Activated naive CD4-positive, alpha-beta T cell treated with Interleukin-2 at 50 U/mL for 16 hours (primary cell): ENCODE results near the gene PIAS1.
A peak's percentile ranks its signal among the peaks of the same experiment; 100 is the strongest.
"Not testable (repeated sequence)": the region's sequence is repeated elsewhere in the genome, so short reads cannot be mapped to it uniquely, and the experiment has no call there.

Experiments
- DNase-seq: peaks from one replicate; pipeline ENCODE4 v3.0.0-alpha.2; 2020

Gene PIAS1

DNA sequence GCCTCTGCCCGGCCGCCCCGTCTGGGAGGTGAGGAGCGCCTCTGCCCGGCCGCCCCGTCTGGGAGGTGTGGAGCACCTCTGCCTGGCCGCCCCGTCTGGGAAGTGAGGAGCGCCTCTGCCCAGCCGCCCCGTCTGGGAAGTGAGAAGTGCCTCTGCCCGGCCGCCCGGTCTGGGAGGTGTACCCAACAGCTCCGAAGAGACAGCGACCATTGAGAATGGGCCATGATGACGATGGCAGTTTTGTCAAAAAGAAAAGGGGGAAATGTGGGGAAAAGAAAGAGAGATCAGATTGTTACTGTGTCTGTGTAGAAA is 168.3 kb downstream of the PIAS1 start:
- not testable (repeated sequence) for DNase-seq

DNA sequence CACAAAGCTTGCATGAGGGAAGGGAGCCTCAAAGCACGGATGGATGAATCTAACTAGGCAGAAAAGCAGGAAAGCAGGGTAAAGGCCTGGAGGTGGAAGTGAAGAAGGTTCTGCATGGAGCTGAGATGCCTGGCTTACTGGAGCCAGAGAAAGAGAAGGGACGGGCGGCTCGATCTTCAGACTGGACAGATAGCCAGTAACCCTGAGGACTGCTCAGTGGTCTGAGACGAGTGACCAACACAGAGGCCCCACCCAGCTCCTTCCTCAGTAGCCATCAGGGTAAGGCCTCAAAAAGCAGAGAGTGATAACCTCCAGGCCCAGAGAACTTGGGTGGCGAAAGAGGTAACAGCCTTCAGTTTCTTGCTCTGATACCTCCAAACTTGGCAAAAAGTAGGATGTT is 169.1 kb downstream of the PIAS1 start:
- DNase-seq, result no peak

DNA sequence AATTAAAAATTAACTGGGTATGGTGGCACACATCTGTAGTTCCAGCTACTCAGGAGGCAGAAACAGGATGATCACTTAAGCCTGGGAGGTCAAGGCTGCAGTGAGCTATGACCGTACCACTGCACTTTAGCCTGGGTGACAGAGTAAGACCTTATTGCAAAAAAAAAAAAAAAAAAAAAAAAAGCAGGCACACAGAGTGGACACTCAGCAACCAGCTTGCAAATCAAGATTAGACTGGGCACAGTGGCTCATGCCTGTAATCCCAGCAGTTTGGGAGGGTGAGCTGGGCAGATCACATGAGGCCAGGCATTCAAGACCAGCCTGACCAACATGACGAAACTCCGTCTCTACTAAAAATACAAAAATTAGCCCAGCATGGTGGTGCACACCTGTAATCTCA is 170.0 kb downstream of the PIAS1 start:
- DNase-seq, result no peak

DNA sequence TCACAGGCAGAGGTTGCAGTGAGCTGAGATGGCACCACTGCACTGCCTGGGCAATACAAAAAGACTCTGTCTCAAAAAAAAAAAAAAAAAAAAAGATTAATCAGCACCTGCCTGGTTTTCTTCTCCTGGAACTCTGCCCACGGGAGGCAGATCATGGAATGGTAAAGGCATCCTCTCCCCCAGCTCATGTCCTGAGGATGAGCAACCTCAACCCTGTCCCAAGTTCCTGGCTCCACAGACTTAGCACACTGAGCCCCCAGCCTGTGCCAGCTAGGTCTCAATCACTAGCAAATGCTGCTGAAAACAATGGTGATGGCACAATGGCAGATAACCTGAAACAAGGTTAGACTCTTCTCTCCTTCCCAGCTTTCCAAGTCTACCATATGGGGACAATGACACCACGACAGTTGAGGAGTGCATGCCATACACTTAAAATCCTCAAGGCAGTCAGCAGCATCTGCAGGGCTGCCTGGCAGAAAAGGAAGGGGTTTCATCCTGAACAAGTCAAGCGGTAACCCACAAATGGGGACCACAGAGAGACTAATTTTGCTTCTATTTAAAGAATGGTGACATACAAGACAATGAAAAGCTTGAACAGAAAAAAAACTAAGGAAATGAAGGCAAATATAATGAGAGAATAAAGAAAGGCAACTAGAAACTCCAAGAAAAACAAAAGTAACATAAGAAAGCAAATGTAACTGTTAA is 170.6 kb downstream of the PIAS1 start:
- no peak for DNase-seq

DNA sequence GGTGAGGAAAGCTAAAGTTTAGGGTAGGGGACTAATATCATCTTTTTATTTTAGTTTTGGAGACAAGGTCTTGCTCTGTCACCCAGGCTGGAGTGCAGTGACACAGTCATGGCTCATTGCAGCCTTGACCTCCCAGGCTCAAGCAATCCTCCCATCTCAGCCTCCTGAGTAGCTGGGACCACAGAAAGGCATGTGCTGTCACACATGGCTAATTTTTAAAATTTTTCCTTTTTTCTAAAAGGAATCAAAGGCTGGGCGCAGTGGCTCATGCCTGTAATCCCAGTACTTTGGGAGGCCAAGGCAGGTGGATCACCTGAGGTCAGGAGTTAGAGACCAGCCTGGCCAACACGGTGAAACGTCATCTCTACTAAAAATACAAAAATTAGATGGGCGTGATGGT is 171.3 kb downstream of the PIAS1 start:
- DNase-seq, result not testable (repeated sequence)

DNA sequence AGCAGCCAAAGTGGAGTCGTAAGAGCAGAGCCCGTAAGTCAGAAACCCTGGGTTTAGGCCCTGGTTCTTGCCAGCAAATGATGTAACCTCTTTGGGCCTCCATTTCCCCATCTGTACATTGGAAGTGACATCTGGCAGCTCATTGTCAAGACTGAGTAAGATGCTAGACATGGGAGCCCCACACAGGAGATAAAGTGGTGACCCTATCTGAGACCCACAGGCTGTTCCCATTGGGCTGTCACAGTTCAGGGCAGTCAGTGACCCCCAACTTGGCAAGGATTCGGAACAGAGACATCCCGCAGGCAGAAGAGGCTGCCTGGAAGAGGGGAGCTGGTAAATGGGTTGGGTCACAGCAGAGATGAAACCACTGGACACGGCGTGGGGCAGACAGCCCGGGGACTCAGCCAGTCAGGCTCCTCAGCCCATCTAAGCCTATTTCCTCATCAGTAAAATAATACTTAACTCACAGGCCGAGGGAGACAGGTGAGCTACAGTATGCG is 173.6 kb downstream of the PIAS1 start:
- no peak for DNase-seq

DNA sequence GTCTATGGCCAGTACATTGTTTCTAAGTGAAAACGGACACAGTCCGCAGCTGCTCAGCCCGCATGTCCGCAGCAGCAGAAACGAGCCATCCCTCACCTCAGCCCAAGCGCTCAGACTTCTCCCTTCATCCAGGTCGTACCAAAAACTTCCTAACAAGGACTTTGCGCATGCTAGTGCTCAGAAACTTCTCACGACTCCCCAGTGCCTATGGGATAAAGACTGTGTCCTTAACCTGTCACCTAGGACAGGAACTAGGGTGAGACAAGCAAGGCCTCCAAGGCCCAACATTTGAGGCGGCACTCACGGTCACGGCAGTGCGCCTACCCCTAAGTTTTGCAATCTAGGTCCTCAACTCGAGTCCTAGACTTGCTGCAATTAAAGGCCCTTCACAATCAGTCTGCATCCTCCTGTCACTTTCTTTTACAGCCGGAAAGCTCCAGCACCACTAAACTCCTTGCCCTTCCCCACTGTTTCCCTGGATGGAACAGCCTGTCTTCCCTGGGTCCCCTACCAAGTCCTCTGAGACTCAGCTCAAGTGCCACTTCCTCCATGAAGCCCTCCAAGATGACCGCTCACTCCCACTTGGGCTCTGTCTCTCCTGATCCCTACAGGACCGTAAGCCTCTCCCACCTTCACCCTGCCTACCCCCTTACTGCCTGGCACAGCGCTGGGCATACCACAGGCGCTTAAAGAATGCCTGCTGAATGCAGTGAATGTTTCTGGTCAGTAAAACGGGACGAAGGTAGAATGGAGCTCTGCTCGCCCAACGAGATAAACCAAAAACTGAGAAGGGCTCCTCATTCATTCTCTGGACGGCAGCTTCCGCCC is 174.2 kb downstream of the PIAS1 start:
- no peak for DNase-seq

DNA sequence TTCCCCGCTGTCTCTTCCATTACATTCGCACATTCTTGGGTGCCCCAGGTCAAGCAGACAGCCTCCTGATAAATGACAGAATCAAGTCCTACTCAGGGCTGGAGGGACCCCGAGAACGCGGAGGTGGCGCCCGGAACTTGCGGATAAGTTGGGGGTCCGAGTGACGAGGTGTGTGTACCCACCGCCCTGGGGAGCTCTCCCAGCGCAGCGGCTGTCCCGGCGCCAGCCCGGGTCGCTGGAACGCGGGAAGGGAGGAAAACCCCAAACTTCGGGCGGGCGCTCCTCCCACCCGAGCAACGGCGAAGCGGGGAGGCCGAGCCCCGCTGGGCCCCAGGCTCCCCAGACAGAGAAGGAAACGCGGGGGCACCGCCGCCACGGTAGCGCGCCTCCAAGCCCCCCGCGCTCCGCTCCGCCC is 174.9 kb downstream of the PIAS1 start:
- DNase-seq, result no peak

DNA sequence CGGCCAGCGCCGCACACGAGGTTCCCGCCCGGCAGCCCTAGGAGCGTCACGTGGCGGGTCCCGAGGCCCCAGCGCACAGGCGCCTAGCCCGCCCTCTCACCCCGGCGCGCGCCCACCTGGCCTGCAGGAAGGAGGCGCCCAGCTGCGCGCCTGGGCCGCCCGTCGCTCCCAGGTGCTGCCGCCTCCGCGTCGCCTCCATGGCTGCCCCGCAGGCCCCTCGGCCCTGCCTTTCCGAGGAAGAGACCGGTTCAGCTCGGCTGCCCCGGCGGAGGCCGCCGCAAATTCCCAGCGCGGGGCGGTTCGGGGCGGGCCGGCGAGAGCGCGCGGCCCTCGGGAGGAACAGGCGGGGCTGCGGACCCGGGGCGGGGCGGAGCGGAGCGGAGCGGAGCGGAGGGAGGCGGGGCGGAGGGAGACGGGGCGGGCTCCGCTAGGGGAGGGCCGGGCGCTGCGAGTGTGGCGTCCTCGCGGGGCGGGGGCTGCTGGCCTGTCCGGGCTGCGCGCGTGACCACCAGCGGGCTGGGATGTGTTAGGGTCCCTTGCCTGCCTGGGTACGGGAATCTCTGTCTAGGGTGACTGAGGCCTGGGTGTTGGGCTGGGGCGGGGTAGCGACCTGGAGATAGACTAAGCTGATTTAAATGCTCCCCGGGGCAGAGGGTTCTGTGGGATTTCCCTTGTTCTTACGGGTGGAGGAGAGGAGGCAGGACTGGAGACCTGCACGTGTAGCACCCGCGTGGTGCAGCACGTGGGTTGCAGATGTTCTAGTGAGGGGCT is 175.5 kb downstream of the PIAS1 start, which contains the start of gene CLN6:
CLN6 (minus strand) TSS at position 343 of the 771 bp plus-strand sequence; CDS start at position 199, 144 bp downstream.
- DNase-seq, result peak; percentile 83

DNA sequence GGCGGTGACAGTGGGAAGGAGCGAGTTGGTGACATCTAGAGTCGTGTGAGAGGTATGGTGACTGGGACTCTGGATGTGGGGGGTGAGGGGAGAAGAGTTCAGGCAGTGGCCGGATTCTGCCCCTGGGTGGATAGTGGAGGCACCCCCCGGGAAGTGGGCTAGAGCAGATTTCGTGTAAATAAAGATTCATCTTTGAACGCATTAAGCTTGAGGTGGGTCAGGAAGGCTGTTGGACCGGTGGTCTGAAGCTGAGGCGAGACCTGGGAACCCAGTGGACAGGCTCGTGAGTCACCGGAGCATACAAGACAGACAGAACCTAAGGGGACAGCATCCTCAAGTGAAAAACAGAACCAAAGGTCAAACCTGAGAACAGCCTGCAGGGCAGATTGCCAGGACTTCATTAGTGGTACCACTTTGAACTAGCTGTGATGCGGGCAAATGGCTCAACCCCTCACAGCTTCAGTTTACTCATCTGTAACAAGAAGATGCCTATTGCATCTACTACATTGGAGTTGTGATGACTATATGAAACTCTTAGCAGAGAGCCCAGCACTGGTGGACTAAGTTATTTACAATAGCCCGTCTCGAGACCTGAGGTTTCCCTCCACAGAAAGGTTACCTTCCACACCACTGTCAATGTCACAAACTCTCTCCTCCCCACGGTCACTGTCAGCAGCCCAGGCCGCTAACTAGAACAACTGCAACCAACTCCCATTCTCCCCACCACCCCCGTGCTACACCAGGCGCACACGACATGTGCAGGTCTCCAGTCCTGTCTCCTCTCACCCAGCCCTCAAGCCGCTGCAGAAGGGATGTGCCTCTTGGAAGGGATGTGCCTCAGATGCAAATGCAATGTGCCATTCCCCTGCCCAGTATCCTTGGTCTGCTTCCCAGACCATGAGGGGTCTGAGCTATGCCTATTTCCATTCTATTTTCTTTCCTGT is 176.3 kb downstream of the PIAS1 start:
- no peak for DNase-seq

DNA sequence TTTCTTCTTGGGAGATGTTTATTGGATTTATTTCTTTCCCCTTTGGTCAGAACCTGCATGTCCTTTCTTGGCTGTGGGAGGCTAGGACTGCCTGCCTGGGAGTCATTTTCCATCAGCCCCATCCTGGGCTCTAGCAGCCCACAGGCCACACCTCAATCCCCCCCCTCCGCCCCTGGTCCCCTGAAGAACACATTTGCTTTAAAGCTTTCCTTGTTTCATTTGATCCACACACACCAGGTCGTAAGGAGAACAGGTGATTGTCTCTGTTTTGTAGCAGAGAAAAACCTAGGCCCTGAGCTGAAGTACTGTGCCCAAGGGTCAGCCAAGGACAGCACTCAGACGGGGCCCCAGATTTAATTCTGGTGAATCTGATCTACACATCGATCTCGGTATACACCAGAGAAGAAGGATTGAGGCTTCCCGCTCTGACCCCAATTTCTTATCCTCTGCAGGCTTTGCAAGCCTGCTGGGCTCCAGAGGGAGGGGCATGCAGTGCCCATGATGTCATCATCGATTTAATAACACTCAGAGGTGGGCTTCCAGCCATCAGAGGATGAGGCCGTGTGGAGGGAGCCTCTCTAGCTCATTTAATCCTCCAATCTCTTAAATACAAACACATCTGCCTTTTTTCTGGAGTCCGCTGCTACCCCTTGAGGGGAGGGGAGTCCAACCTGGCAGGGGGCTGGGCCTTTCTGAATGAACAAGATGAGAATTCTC is 177.1 kb downstream of the PIAS1 start:
- DNase-seq, result no peak

DNA sequence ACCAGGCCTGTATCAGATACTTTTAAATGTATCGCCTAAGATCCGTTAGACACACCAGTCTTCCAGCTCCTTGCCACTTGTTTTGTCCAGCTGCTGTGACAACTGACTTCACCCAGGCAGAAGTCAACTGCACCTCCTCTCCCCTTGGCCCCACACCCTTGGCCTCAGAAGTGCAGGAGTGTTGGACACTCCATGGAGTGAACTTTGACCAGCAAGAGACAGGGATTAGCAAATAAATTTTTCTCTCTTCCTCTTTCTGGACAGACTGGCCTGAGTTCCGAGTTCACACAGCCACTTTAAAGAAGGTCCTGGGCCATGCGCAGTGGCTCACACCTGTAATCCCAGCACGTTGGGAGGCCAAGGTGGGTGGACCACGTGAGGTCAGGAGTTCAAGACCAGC is 178.3 kb downstream of the PIAS1 start:
- no peak for DNase-seq

DNA sequence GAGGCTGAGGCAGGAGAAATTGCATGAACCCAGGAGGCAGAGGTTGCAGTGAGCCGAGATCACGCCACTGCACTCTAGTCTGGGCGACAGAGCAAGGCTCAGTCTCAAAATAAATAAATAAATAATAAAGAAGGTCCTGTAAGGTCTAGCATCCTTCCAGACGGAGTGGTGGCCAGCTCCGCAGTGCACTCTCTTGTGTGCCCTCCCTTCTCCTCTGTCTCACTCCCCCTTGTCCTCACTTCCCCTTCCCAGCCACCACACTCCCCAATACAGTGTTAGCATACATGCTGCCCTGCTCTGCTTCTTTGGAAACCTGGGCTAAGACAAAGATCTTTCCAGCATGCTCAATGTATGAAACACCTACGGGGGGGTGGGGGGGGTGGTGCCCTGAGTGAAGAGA is 178.8 kb downstream of the PIAS1 start:
- no peak for DNase-seq

DNA sequence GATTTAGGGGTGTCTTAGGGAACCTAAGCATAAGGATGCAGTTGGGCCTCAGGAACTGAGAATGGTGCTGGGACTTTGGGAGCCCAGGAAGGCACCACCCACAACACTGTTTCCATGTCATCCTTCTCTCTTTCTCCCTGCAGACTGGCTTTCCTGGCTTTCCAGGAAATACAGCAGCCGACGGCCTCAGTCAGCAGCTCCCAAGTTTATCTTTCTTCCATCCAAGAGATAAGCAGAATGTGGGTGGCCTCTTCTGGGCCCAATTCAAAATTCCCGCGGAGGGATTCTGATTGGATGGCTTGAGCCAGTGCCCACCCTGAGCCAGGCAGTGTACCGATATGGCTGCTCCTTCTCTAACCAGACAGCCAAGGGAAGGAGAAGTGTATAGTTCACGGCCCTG is 179.9 kb downstream of the PIAS1 start:
- no peak for DNase-seq

DNA sequence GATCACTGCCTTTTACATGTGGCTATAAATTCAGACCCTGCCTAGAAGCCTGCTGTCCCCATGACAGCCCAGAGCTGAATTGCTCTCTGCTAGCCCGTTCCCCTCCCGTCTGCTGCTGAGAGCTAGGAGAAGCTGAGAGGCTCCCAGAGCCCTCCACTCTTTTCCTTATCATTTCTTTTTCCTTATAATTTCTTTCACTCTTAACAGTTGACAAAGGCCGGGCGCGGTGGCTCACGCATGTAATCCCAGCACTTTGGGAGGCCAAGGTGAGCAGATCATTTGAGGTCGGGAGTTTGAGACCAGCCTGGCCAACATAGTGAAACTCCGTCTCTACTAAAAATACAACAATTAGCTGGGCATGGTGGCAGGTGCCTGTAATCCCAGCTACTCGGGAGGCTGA is 180.4 kb downstream of the PIAS1 start:
- DNase-seq, result not testable (repeated sequence)

DNA sequence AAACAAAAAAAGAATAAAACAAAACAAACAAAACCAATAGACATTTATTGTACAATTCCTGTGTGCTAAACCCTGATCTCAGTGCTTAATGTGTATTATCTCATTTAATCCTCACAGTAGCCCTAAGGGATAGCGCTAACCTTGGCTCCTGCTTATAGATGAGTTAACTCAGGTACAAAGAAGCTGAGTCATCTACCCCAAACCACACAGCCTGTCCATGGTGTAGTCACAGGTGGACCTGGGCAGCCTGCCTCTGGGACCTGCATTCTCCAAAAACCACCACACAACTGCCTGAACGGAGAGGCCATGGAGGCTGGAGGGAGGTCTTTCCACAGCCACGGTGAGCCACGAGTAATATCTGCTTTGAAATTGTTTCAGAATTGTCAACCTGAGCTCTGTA is 180.9 kb downstream of the PIAS1 start:
- no peak for DNase-seq

DNA sequence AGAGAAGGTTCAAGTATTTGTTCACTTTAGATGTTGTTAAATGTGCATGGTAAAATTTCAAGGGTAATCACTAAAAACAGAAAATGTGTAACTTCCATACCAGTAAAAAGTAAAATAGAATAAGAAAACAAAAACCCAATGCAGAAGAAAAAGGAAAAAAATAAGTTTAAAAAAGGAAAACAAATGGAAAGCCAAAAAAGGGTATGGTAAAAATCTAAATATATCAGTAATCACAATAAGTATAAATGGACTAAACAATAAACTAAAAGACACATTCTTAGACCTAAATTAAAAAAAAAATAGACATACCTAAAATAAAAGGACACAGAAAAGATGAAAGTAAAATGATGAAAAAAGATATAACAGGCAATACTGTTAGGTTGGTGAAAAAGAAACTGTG is 184.9 kb downstream of the PIAS1 start:
- no peak for DNase-seq

DNA sequence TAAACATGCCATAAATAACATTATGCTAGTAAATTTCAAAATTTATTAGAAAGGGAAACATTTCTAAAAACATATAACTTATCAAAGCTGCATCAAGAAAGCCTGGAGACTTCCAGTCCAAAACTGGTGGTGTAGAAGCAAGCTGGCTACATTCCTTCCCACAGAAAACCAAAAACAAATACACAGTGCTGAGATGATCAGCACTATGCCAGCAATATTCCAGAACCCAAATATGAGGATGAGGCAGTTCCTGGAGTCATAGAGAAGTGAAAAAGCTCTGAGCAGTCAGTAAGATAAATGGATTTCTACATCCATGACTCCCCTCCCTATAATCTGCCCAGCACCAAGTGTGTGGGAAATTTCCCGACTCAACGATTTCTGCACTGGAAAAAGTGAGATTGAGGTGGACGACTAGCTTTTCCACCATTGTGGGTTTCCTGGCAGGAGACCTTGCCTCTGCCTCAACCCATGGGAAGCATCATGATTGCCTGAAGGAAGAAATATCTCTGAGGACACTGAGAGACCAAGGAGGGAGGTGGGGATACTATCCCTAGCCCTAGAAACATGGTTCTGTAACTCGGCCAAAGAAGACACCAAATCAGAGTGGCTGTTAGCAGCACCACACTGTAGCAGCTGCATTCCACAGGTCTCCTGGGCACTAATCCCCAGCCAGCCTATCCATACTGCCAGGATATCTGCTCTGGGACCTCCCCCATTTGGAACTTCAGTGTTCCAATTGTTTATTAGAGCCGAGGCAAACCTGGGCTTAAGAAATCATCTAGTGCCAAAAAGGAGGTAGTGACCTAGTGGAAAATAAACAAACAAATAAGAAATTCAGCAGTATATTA is 187.2 kb downstream of the PIAS1 start:
- DNase-seq, result no peak
